SK-N-SH treated with all-trans-retinoic acid at 6 μM for 48 hours (cell line): ENCODE data around the gene TM9SF3.

ENCODE experiments used
- ATAC-seq: fragments of 200-7000 bp; cut with Tn5 transposase; 3 replicates; pipeline ENCODE4 v1.9.1; 2020; ENCODE audit warnings: mild to moderate bottlenecking, moderate library complexity
- ARNTL ChIP-seq: fragments of 450-650 bp; formaldehyde crosslinking; IDR thresholded peaks from 2 replicates; pipeline ENCODE4 v1.5.0; 2020; ENCODE audit warnings: low read depth, mild to moderate bottlenecking, moderate library complexity, borderline replicate concordance
- BACH2 ChIP-seq: fragments of 250-450 bp; sonication (Bioruptor Pico); IDR thresholded peaks from 2 replicates; pipeline ENCODE4 v1.9.0; 2021; ENCODE audit warnings: mild to moderate bottlenecking, borderline replicate concordance
- CSRNP3 ChIP-seq: fragments of 250-450 bp; sonication (Bioruptor Pico); IDR thresholded peaks from 2 replicates; pipeline ENCODE4 v1.5.1; 2021; ENCODE audit warnings: mild to moderate bottlenecking, moderate library complexity
- GLIS3 ChIP-seq: fragments of 250-450 bp; sonication (Bioruptor Pico); IDR thresholded peaks from 2 replicates; pipeline ENCODE4 v1.5.0; 2020; ENCODE audit warnings: mild to moderate bottlenecking, moderate library complexity
- ISL1 ChIP-seq: fragments of 250-450 bp; sonication (Bioruptor Pico); IDR thresholded peaks from 2 replicates; pipeline ENCODE4 v2.1.2; 2022; ENCODE audit warnings: mild to moderate bottlenecking, moderate library complexity
- OSR1 ChIP-seq: fragments of 250-450 bp; sonication (Bioruptor Pico); IDR thresholded peaks from 2 replicates; pipeline ENCODE4 v1.8.0; 2022; ENCODE audit warnings: moderate library complexity, mild to moderate bottlenecking, inconsistent platforms
- POU6F1 ChIP-seq: fragments of 250-450 bp; sonication (Bioruptor Pico); IDR thresholded peaks from 2 replicates; pipeline ENCODE4 v1.8.0; 2021; ENCODE audit warnings: low read depth, mild to moderate bottlenecking, moderate library complexity, borderline replicate concordance
- PPARA ChIP-seq: fragments of 250-450 bp; sonication (Bioruptor Pico); IDR thresholded peaks from 2 replicates; pipeline ENCODE4 v1.5.0; 2020; ENCODE audit warnings: mild to moderate bottlenecking, borderline replicate concordance
- RARB ChIP-seq: fragments of 250-450 bp; sonication (Bioruptor Pico); IDR thresholded peaks from 2 replicates; pipeline ENCODE4 v1.8.0; 2021; ENCODE audit warnings: mild to moderate bottlenecking, moderate library complexity
- SNAI2 ChIP-seq: fragments of 250-450 bp; sonication (Bioruptor Pico); IDR thresholded peaks from 2 replicates; pipeline ENCODE4 v1.5.0; 2020; ENCODE audit warnings: mild to moderate bottlenecking, moderate library complexity
- TCF4 ChIP-seq: fragments of 250-450 bp; sonication (Bioruptor Pico); IDR thresholded peaks from 2 replicates; pipeline ENCODE4 v1.8.0; 2021; ENCODE audit warnings: mild to moderate bottlenecking, moderate library complexity, borderline replicate concordance
- TOX ChIP-seq: fragments of 250-450 bp; sonication (Bioruptor Pico); IDR thresholded peaks from 2 replicates; pipeline ENCODE4 v1.8.0; 2021; ENCODE audit warnings: mild to moderate bottlenecking, moderate library complexity, borderline replicate concordance
- ZC3H10 ChIP-seq: fragments of 250-450 bp; sonication (Bioruptor Pico); IDR thresholded peaks from 2 replicates; pipeline ENCODE4 v1.5.1; 2021; ENCODE audit warnings: mild to moderate bottlenecking, moderate library complexity
- ZFP30 ChIP-seq: fragments of 450-650 bp; formaldehyde crosslinking; IDR thresholded peaks from 2 replicates; pipeline ENCODE4 v1.5.0; 2022; ENCODE audit warnings: mild to moderate bottlenecking, moderate library complexity
- ZNF565 ChIP-seq: fragments of 450-650 bp; formaldehyde crosslinking; conservative IDR thresholded peaks from 2 replicates; pipeline ENCODE4 v1.5.0; 2020; ENCODE audit warnings: low read depth, mild to moderate bottlenecking, moderate library complexity
- ZNF70 ChIP-seq: fragments of 450-650 bp; formaldehyde crosslinking; IDR thresholded peaks from 2 replicates; pipeline ENCODE4 v1.5.0; 2020; ENCODE audit warnings: mild to moderate bottlenecking, moderate library complexity
- ZNF8 ChIP-seq: fragments of 450-650 bp; formaldehyde crosslinking; IDR thresholded peaks from 2 replicates; pipeline ENCODE4 v1.5.0; 2020; ENCODE audit warnings: mild to moderate bottlenecking, moderate library complexity
- TF ChIP-seq, protein P1 (sequence below): fragments of 250-450 bp; sonication (Bioruptor Pico); IDR thresholded peaks from 2 replicates; pipeline ENCODE4 v1.5.1; 2020; ENCODE audit warnings: low read depth, mild to moderate bottlenecking, moderate library complexity
- TF ChIP-seq, protein P2 (sequence below): fragments of 250-450 bp; sonication (Bioruptor Pico); IDR thresholded peaks from 2 replicates; pipeline ENCODE4 v1.8.0; 2020; ENCODE audit warnings: mild to moderate bottlenecking, moderate library complexity, borderline replicate concordance

TM9SF3 gene

DNA sequence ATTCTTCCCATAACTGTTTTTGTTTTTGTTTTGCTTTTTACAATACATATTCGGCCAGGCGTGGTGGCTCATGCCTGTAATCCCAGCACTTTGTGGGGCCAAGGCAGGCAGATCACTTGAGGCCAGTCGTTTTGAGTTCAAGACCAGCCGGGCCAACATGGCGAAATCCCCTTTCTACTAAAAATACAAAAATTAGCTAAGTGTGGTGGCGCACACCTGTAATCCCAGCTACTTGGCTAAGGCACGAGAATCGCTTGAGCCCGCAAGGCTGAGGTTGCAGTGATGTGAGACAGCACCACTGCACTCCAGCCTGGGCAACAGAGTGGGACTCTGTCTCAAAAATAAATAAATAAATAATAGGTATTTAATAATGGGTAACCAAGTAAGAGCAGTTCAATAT, 2.3 kb downstream of the TM9SF3 start:
- ATAC-seq: no peak
- TF ChIP-seq ZFP30 (CRISPR knock-in tag) (no peak), ZNF565 (no peak), PPARA (no peak), GLIS3 (CRISPR knock-in tag) (no peak), ISL1 (no peak), ZNF70 (CRISPR knock-in tag) (no peak), ARNTL (CRISPR knock-in tag) (no peak), OSR1 (CRISPR knock-in tag) (no peak), BACH2 (no peak), SNAI2 (no peak)
- TF ChIP-seq, protein P1, sequence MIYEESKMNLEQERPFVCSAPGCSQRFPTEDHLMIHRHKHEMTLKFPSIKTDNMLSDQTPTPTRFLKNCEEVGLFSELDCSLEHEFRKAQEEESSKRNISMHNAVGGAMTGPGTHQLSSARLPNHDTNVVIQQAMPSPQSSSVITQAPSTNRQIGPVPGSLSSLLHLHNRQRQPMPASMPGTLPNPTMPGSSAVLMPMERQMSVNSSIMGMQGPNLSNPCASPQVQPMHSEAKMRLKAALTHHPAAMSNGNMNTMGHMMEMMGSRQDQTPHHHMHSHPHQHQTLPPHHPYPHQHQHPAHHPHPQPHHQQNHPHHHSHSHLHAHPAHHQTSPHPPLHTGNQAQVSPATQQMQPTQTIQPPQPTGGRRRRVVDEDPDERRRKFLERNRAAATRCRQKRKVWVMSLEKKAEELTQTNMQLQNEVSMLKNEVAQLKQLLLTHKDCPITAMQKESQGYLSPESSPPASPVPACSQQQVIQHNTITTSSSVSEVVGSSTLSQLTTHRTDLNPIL: no peak

- TF ChIP-seq, protein P2, sequence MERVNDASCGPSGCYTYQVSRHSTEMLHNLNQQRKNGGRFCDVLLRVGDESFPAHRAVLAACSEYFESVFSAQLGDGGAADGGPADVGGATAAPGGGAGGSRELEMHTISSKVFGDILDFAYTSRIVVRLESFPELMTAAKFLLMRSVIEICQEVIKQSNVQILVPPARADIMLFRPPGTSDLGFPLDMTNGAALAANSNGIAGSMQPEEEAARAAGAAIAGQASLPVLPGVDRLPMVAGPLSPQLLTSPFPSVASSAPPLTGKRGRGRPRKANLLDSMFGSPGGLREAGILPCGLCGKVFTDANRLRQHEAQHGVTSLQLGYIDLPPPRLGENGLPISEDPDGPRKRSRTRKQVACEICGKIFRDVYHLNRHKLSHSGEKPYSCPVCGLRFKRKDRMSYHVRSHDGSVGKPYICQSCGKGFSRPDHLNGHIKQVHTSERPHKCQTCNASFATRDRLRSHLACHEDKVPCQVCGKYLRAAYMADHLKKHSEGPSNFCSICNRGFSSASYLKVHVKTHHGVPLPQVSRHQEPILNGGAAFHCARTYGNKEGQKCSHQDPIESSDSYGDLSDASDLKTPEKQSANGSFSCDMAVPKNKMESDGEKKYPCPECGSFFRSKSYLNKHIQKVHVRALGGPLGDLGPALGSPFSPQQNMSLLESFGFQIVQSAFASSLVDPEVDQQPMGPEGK (CRISPR knock-in tag): no peak
- TF ChIP-seq ZFP30 (CRISPR knock-in tag): peak; percentile 54; the same call in 1 of the 2 replicates
- TF ChIP-seq ISL1: no peak
- no peak for TF ChIP-seq ZNF565
- no peak for TF ChIP-seq TCF4 (CRISPR knock-in tag)
- no peak for ATAC-seq
Measured at GRCh38 chr10:96584035-96584434, 2.8 kb downstream of the TM9SF3 start.

GRCh38 chr10:96579133-96579532, 7.7 kb downstream of the TM9SF3 start:
- TF ChIP-seq SNAI2: no peak
- no peak for TF ChIP-seq RARB (CRISPR knock-in tag)
- TF ChIP-seq ZC3H10 (CRISPR knock-in tag): no peak
- TF ChIP-seq ZNF565: no peak
- TF ChIP-seq POU6F1: no peak
- TF ChIP-seq, protein P1: no peak
- no peak for TF ChIP-seq TCF4 (CRISPR knock-in tag)
- TF ChIP-seq, all 23 proteins: peak for 0
- no peak for ATAC-seq

- TF ChIP-seq ISL1 (no peak), POU6F1 (no peak), ZFP30 (CRISPR knock-in tag) (no peak), GLIS3 (CRISPR knock-in tag) (no peak), TOX (CRISPR knock-in tag) (no peak), ZNF8 (CRISPR knock-in tag) (no peak), ZNF565 (no peak), ZNF70 (CRISPR knock-in tag) (no peak), TCF4 (CRISPR knock-in tag) (no peak), CSRNP3 (CRISPR knock-in tag) (no peak)
- TF ChIP-seq, protein P2 (CRISPR knock-in tag): no peak
- no peak for ATAC-seq
Measured at GRCh38 chr10:96578633-96579032, 8.2 kb downstream of the TM9SF3 start.
